HUES48 (cell line): ENCODE data around the gene RREB1.
"Not testable (repeated sequence)": the region's sequence is repeated elsewhere in the genome, so short reads cannot be mapped to it uniquely, and the experiment has no call there.

Source experiments
- H3K27ac ChIP-seq: one replicate; pipeline ENCODE4 v1.7.0; 2013; ENCODE audit warnings: low read depth, low read length, inconsistent platforms
- H3K27me3 ChIP-seq: 2 replicates; pipeline ENCODE4 v1.6.1; 2013; ENCODE audit warnings: mild to moderate bottlenecking, low read length; ENCODE audit not compliant: control insufficient read depth, insufficient read depth
- H3K36me3 ChIP-seq: 2 replicates; pipeline ENCODE4 v1.6.1; 2013; ENCODE audit warnings: low read length; ENCODE audit not compliant: control insufficient read depth, insufficient read depth
- H3K4me1 ChIP-seq: 2 replicates; pipeline ENCODE4 v1.6.1; 2013; ENCODE audit warnings: mild to moderate bottlenecking, low read length; ENCODE audit not compliant: control insufficient read depth, insufficient read depth
- H3K4me3 ChIP-seq: 2 replicates; pipeline ENCODE4 v1.5.1; 2013; ENCODE audit warnings: mild to moderate bottlenecking, low read depth, low read length
- H3K9ac ChIP-seq: 2 replicates; pipeline ENCODE4 v1.6.1; 2013; ENCODE audit warnings: mild to moderate bottlenecking, low read depth, low read length, moderate library complexity
- H3K9me3 ChIP-seq: 2 replicates; pipeline ENCODE4 v1.6.1; 2013; ENCODE audit warnings: low read length; ENCODE audit not compliant: control insufficient read depth, insufficient read depth

RREB1 gene

GRCh38 chr6:7156643-7157278 is 49.0 kb downstream of the RREB1 start:
- peak overlapping the region; percentile 45 for H3K27ac ChIP-seq
- no peaks in the 10 kb centered on the region for H3K9me3 ChIP-seq
- H3K27me3 ChIP-seq, result no peaks in the 10 kb centered on the region
- 0 out of 2 replicates have a peak, but pooled peaks cover 2% of the 10 kb centered on the region for H3K36me3 ChIP-seq
- peaks cover 46% of the 10 kb centered on the region for H3K4me1 ChIP-seq
- no peak overlapping the region for H3K9ac ChIP-seq
- H3K4me3 ChIP-seq, result no peak overlapping the region

- peaks cover 43% of the 10 kb centered on the region for H3K4me1 ChIP-seq
- not testable (repeated sequence) for H3K4me3 ChIP-seq, H3K9me3 ChIP-seq, H3K27me3 ChIP-seq, H3K9ac ChIP-seq, H3K27ac ChIP-seq, H3K36me3 ChIP-seq
These were observed 49.5 kb downstream of the RREB1 start for GRCh38 chr6:7157307-7157706.

- no peaks in the 10 kb centered on the region for H3K27me3 ChIP-seq
- 0 out of 2 replicates have a peak, but pooled peaks cover 2% of the 10 kb centered on the region for H3K36me3 ChIP-seq
- H3K9me3 ChIP-seq, result no peaks in the 10 kb centered on the region
- H3K27ac ChIP-seq, result peak overlapping the region; percentile 21
- H3K4me3 ChIP-seq, result no peak overlapping the region
- no peak overlapping the region; the same call in 1 of the 2 replicates for H3K9ac ChIP-seq
- H3K4me1 ChIP-seq, result peaks cover 38% of the 10 kb centered on the region
These were observed 50.2 kb downstream of the RREB1 start for GRCh38 chr6:7157752-7158616.

- Histone ChIP-seq H3K27ac (no peak overlapping the region), H3K4me3 (no peak overlapping the region), H3K36me3 (no peaks in the 10 kb centered on the region), H3K4me1 (peaks cover 44% of the 10 kb centered on the region), H3K27me3 (no peaks in the 10 kb centered on the region), H3K9me3 (no peaks in the 10 kb centered on the region), H3K9ac (no peak overlapping the region)
These were observed 52.2 kb downstream of the RREB1 start for GRCh38 chr6:7159790-7160525.

- Histone ChIP-seq H3K27ac (no peak overlapping the region), H3K9ac (no peak overlapping the region), H3K4me3 (no peak overlapping the region), H3K27me3 (no peaks in the 10 kb centered on the region), H3K4me1 (peaks cover 47% of the 10 kb centered on the region), H3K9me3 (no peaks in the 10 kb centered on the region), H3K36me3 (no peaks in the 10 kb centered on the region)
These were observed 53.5 kb downstream of the RREB1 start for GRCh38 chr6:7161253-7161623.

GRCh38 chr6:7161845-7162244 is 54.1 kb downstream of the RREB1 start:
- no peaks in the 10 kb centered on the region for H3K36me3 ChIP-seq
- no peak overlapping the region for H3K9ac ChIP-seq
- peaks cover 47% of the 10 kb centered on the region for H3K4me1 ChIP-seq
- H3K4me3 ChIP-seq, result no peak overlapping the region
- no peak overlapping the region for H3K27ac ChIP-seq
- H3K9me3 ChIP-seq, result no peaks in the 10 kb centered on the region
- H3K27me3 ChIP-seq, result no peaks in the 10 kb centered on the region

- no peaks in the 10 kb centered on the region for H3K36me3 ChIP-seq
- H3K9ac ChIP-seq, result no peak overlapping the region
- no peaks in the 10 kb centered on the region for H3K9me3 ChIP-seq
- H3K4me1 ChIP-seq, result peaks cover 33% of the 10 kb centered on the region
- H3K27ac ChIP-seq, result no peak overlapping the region
- no peaks in the 10 kb centered on the region for H3K27me3 ChIP-seq
- no peak overlapping the region for H3K4me3 ChIP-seq
These were observed 55.9 kb downstream of the RREB1 start for GRCh38 chr6:7163661-7164071.

GRCh38 chr6:7164536-7165001 is 56.8 kb downstream of the RREB1 start:
- no peak overlapping the region for H3K27ac ChIP-seq

GRCh38 chr6:7165002-7165889 is 57.5 kb downstream of the RREB1 start:
- Histone ChIP-seq H3K27me3 (no peaks in the 10 kb centered on the region), H3K27ac (peak overlapping the region; percentile 31), H3K9me3 (no peaks in the 10 kb centered on the region), H3K36me3 (no peaks in the 10 kb centered on the region), H3K4me3 (no peak overlapping the region), H3K9ac (no peak overlapping the region), H3K4me1 (peaks cover 46% of the 10 kb centered on the region)

More at GRCh38 chr6:7164536-7165001, 56.8 kb downstream of the RREB1 start:
- H3K9ac ChIP-seq, result no peak overlapping the region
- no peaks in the 10 kb centered on the region for H3K9me3 ChIP-seq
- no peaks in the 10 kb centered on the region for H3K27me3 ChIP-seq
- peaks cover 39% of the 10 kb centered on the region for H3K4me1 ChIP-seq
- no peaks in the 10 kb centered on the region for H3K36me3 ChIP-seq
- no peak overlapping the region for H3K4me3 ChIP-seq

- Histone ChIP-seq H3K9me3 (no peaks in the 10 kb centered on the region), H3K4me1 (peaks cover 51% of the 10 kb centered on the region), H3K9ac (no peak overlapping the region), H3K27me3 (no peaks in the 10 kb centered on the region), H3K27ac (peak overlapping the region; percentile 31), H3K36me3 (no peaks in the 10 kb centered on the region), H3K4me3 (no peak overlapping the region)
These were observed 58.1 kb downstream of the RREB1 start for GRCh38 chr6:7165890-7166267.
